ENCODE results near the gene SPINT1. TPM values are rescaled to one million over a fixed set of nuclear protein-coding genes. Genes with fewer than 3 reads are reported as not detected.

The SPINT1 gene
- total RNA-seq, 1 donor from 2014 or later: 8.7 TPM

- H3K27ac Mint-ChIP-seq: no peak overlapping the region
- H3K9me3 Mint-ChIP-seq: no peaks in the 10 kb centered on the region
- ChIA-PET POLR2A (interaction anchor here (0.6 kb wide), 1 partner anchor 315 kb away, joined by 15 read pairs; no protein-coding TSS in a partner anchor), CTCF (interaction anchor here (0.6 to 5.0 kb wide), 8 partner anchors 12 to 46 kb away, joined by 3 to 139 read pairs (median 4); partner anchors contain the start of gene RHOV)
- no peak for TF ChIP-seq CTCF (IDR thresholded peaks at IDR 0.05)
- ATAC-seq (ENCODE audit: low read depth) (no peak), DNase-seq (no peak)
- peaks cover 8% of the 10 kb centered on the region for H3K36me3 Mint-ChIP-seq (ENCODE audit: low read depth)
- no peak overlapping the region for H3K4me3 Mint-ChIP-seq
- H3K27me3 Mint-ChIP-seq: no peaks in the 10 kb centered on the region
- intact Hi-C loops (cut with micrococcal nuclease): loop anchor here (5.0 kb wide), 1 partner anchor 226 kb away; the partner anchor contains the start of gene INO80
- peaks cover 29% of the 10 kb centered on the region for H3K4me1 Mint-ChIP-seq
Measured at GRCh38 chr15:40891138-40891537, 47.3 kb downstream of the SPINT1 start.

DNA sequence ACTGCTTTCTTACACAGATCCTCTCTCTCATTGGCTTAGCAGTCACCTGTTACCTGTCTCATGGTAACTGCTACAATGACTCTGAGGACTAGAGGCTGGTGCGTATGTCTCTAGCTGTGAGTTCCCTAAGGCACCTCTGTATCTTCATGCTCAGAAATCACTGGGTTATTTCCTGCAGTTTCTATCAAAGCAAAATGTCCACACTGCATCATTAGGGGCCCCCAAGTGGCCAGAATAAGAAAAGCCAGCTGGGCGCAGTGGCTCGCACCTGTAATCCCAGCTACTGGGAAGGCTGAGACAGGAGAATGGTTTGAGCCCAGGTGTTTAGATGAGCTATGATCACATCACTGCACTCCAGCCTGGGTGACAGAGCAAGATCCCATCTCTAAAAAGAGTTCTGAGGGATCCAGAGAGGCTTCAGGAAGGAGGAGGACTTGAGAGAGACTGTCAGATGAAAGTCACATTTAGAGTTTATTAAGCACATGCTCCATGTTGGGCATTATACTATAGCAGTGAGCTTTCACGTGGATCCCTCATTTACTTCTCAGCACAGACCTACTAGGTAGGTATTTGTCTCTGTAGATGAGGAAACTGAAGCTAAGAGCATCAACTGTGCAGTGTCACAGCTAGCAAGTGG, 48.1 kb downstream of the SPINT1 start:
- peaks cover 30% of the 10 kb centered on the region for H3K4me1 Mint-ChIP-seq
- ChIA-PET CTCF (interaction anchor here (0.6 to 5.0 kb wide), 14 partner anchors 10 to 338 kb away, joined by 3 to 139 read pairs (median 4); partner anchors contain the start of gene RHOV), POLR2A (interaction anchor here (0.6 to 1.4 kb wide), 5 partner anchors 11 to 314 kb away, joined by 3 to 15 read pairs (median 5); partner anchors contain the start of gene INO80)
- ATAC-seq (ENCODE audit: low read depth) (no peak), DNase-seq (no peak)
- H3K27me3 Mint-ChIP-seq: no peaks in the 10 kb centered on the region
- H3K9me3 Mint-ChIP-seq: no peaks in the 10 kb centered on the region
- TF ChIP-seq CTCF (IDR thresholded peaks at IDR 0.05): no peak
- H3K4me3 Mint-ChIP-seq: peak overlapping the region; percentile 16
- H3K27ac Mint-ChIP-seq: no peak overlapping the region
- H3K36me3 Mint-ChIP-seq (ENCODE audit: low read depth): peaks cover 14% of the 10 kb centered on the region
- intact Hi-C loops (cut with micrococcal nuclease): loop anchor here (5.0 kb wide), 1 partner anchor 225 kb away; the partner anchor contains the start of gene INO80

GRCh38 chr15:40892447-40893012, 48.7 kb downstream of the SPINT1 start:
- POLR2A ChIA-PET: interaction anchor here (0.7 to 1.4 kb wide), 4 partner anchors 11 to 223 kb away, joined by 3 to 6 read pairs (median 4); partner anchors contain the start of gene INO80

GRCh38 chr15:40893019-40893670, 49.3 kb downstream of the SPINT1 start:
- H3K4me1 Mint-ChIP-seq: peaks cover 34% of the 10 kb centered on the region
- peaks cover 24% of the 10 kb centered on the region for H3K36me3 Mint-ChIP-seq (ENCODE audit: low read depth)
- ChIA-PET POLR2A (interaction anchor here (1.1 to 2.0 kb wide), 5 partner anchors 34 to 110 kb away, joined by 3 to 28 read pairs (median 6); no protein-coding TSS in a partner anchor), CTCF (interaction anchor here (1.2 to 5.0 kb wide), 10 partner anchors 12 to 374 kb away, joined by 4 to 203 read pairs (median 10); no protein-coding TSS in a partner anchor)
- no peaks in the 10 kb centered on the region for H3K9me3 Mint-ChIP-seq
- ATAC-seq (ENCODE audit: low read depth): no peak
- no peak overlapping the region for H3K27ac Mint-ChIP-seq
- H3K27me3 Mint-ChIP-seq: no peaks in the 10 kb centered on the region
- no peak for TF ChIP-seq CTCF (IDR thresholded peaks at IDR 0.05)
- no peak overlapping the region for H3K4me3 Mint-ChIP-seq
- intact Hi-C loops (cut with micrococcal nuclease): loop anchor here (5.0 kb wide), 1 partner anchor 224 kb away; the partner anchor contains the start of gene INO80
- no peak for DNase-seq

More at GRCh38 chr15:40892447-40893012, 48.7 kb downstream of the SPINT1 start:
- Mint-ChIP-seq H3K27ac (no peak overlapping the region), H3K4me1 (peaks cover 32% of the 10 kb centered on the region), H3K36me3 (ENCODE audit: low read depth) (peaks cover 20% of the 10 kb centered on the region), H3K4me3 (no peak overlapping the region), H3K27me3 (no peaks in the 10 kb centered on the region), H3K9me3 (no peaks in the 10 kb centered on the region)
- intact Hi-C loops (cut with micrococcal nuclease): loop anchor here (5.0 kb wide), 1 partner anchor 225 kb away; the partner anchor contains the start of gene INO80
- DNase-seq (no peak), ATAC-seq (ENCODE audit: low read depth) (no peak)
- TF ChIP-seq CTCF (IDR thresholded peaks at IDR 0.05): no peak
- CTCF ChIA-PET: interaction anchor here (0.8 to 5.0 kb wide), 13 partner anchors 10 to 337 kb away, joined by 3 to 139 read pairs (median 4); partner anchors contain the start of gene RHOV

Measured in activated B cell treated with CpG ODN at 0.5 μM for 24 hours (primary cell).